Measurements from ENCODE around the gene CAVIN1.
"Not testable (repeated sequence)": the region's sequence is repeated elsewhere in the genome, so short reads cannot be mapped to it uniquely, and the experiment has no call there.

The CAVIN1 gene

GRCh38 chr17:42422958-42423712, at the start of gene CAVIN1:
Gene CAVIN1 (minus strand): TSS chr17:42423256. CDS start chr17:42423097, 159 bp downstream.
- peak; percentile 86 for DNase-seq

GRCh38 chr17:42467889-42468288, 44.8 kb upstream of the CAVIN1 start:
- no peak for DNase-seq

- DNase-seq: no peak
Measured at GRCh38 chr17:42463976-42464400, 40.9 kb upstream of the CAVIN1 start.

- DNase-seq: no peak
Measured at GRCh38 chr17:42460371-42460770, 37.3 kb upstream of the CAVIN1 start.

- DNase-seq: no peak
Measured at GRCh38 chr17:42459801-42460281, 36.8 kb upstream of the CAVIN1 start.

GRCh38 chr17:42459256-42459800, 36.3 kb upstream of the CAVIN1 start:
- no peak for DNase-seq

GRCh38 chr17:42458497-42459255, 35.6 kb upstream of the CAVIN1 start, which contains the start of gene ATP6V0A1:
Gene ATP6V0A1 (plus strand): TSS chr17:42458878. CDS start chr17:42460895, 2,017 bp downstream.
- DNase-seq: peak; percentile 67

GRCh38 chr17:42457107-42457792, 34.2 kb upstream of the CAVIN1 start:
- DNase-seq: no peak

GRCh38 chr17:42456223-42457106, 33.4 kb upstream of the CAVIN1 start:
- no peak for DNase-seq

GRCh38 chr17:42454987-42455386, 31.9 kb upstream of the CAVIN1 start:
- not testable (repeated sequence) for DNase-seq

- DNase-seq: no peak
Measured at GRCh38 chr17:42453439-42453838, 30.4 kb upstream of the CAVIN1 start.

- not testable (repeated sequence) for DNase-seq
Measured at GRCh38 chr17:42451270-42451669, 28.2 kb upstream of the CAVIN1 start.

- DNase-seq: not testable (repeated sequence)
Measured at GRCh38 chr17:42449838-42450237, 26.8 kb upstream of the CAVIN1 start.

GRCh38 chr17:42449176-42449575, 26.1 kb upstream of the CAVIN1 start:
- DNase-seq: not testable (repeated sequence)

- no peak for DNase-seq
Measured at GRCh38 chr17:42442196-42442565, 19.1 kb upstream of the CAVIN1 start.

GRCh38 chr17:42441371-42442195, 18.5 kb upstream of the CAVIN1 start:
- no peak for DNase-seq

- DNase-seq: no peak
Measured at GRCh38 chr17:42438600-42439567, 15.8 kb upstream of the CAVIN1 start.

GRCh38 chr17:42436391-42436790, 13.3 kb upstream of the CAVIN1 start:
- DNase-seq: no peak

- DNase-seq: no peak
Measured at GRCh38 chr17:42431758-42432161, 8.7 kb upstream of the CAVIN1 start.

All from 8988T (cell line).